Prostate gland (tissue), 2 donors: ENCODE results near the gene AKAP7.

Experiments
- POLR2A ChIP-seq: fragments of 450-650 bp; IDR thresholded peaks from one replicate; pipeline ENCODE4 v1.6.1; 2016; ENCODE audit warnings: antibody characterized with exemption, mild to moderate bottlenecking
- POLR2AphosphoS5 ChIP-seq: sonication (generic); formaldehyde crosslinking; IDR thresholded peaks from one replicate; pipeline ENCODE4 v1.6.1; 2017; ENCODE audit warnings: antibody characterized with exemption
- TF ChIP-seq, protein P1 (sequence below), 4 experiments: fragments of 200-600 bp in 2 of 4; fragments of 450-650 bp in 2 of 4; sonication (generic) in 2 of 4; IDR thresholded peaks; 1 replicate in 3 of 4; 2 replicates in 1 of 4; pipeline ENCODE4 v1.5.1; 2016 to 2019; ENCODE audit warnings: antibody characterized with exemption in 4 of 4, mild to moderate bottlenecking in 2 of 4, moderate library complexity in 2 of 4

- TF ChIP-seq, protein P1, sequence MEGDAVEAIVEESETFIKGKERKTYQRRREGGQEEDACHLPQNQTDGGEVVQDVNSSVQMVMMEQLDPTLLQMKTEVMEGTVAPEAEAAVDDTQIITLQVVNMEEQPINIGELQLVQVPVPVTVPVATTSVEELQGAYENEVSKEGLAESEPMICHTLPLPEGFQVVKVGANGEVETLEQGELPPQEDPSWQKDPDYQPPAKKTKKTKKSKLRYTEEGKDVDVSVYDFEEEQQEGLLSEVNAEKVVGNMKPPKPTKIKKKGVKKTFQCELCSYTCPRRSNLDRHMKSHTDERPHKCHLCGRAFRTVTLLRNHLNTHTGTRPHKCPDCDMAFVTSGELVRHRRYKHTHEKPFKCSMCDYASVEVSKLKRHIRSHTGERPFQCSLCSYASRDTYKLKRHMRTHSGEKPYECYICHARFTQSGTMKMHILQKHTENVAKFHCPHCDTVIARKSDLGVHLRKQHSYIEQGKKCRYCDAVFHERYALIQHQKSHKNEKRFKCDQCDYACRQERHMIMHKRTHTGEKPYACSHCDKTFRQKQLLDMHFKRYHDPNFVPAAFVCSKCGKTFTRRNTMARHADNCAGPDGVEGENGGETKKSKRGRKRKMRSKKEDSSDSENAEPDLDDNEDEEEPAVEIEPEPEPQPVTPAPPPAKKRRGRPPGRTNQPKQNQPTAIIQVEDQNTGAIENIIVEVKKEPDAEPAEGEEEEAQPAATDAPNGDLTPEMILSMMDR (IDR thresholded peaks at IDR 0.05), result no peak
- no peak for TF ChIP-seq POLR2A
- TF ChIP-seq POLR2AphosphoS5, result no peak
These were observed 33.2 kb upstream of the AKAP7 start for GRCh38 chr6:131101911-131102680.
